Panc1 (cell line): Measurements from ENCODE around the gene NPEPL1.

ENCODE experiments used
- POLR2AphosphoS5 ChIP-seq: IDR thresholded peaks from 2 replicates; pipeline ENCODE4 v1.6.1; 2012; ENCODE audit warnings: mild to moderate bottlenecking, low read depth, low read length, moderate library complexity
- SIN3A ChIP-seq: IDR thresholded peaks from 2 replicates; pipeline ENCODE4 v1.6.1; 2012; ENCODE audit warnings: low read depth, mild to moderate bottlenecking, low read length, moderate library complexity, borderline replicate concordance; ENCODE audit not compliant: insufficient read depth
- TCF7L2 ChIP-seq: IDR thresholded peaks from 2 replicates; pipeline ENCODE4 v1.6.1; 2011; ENCODE audit warnings: mild to moderate bottlenecking, low read depth, low read length, inconsistent platforms
- TF ChIP-seq, protein P1 (sequence below): fragments of 450-650 bp; IDR thresholded peaks from 2 replicates; pipeline ENCODE4 v1.5.1; 2017; ENCODE audit warnings: mild to moderate bottlenecking
- TF ChIP-seq, protein P2 (sequence below), 2 experiments: IDR thresholded peaks; 2 replicates each; pipeline ENCODE4 v1.6.1; 2011 to 2012; ENCODE audit warnings: low read depth in 2 of 2, control low read depth in 1 of 2, low read length in 1 of 2, mild to moderate bottlenecking in 1 of 2, moderate library complexity in 1 of 2; ENCODE audit not compliant: insufficient read depth in 1 of 2

DNA sequence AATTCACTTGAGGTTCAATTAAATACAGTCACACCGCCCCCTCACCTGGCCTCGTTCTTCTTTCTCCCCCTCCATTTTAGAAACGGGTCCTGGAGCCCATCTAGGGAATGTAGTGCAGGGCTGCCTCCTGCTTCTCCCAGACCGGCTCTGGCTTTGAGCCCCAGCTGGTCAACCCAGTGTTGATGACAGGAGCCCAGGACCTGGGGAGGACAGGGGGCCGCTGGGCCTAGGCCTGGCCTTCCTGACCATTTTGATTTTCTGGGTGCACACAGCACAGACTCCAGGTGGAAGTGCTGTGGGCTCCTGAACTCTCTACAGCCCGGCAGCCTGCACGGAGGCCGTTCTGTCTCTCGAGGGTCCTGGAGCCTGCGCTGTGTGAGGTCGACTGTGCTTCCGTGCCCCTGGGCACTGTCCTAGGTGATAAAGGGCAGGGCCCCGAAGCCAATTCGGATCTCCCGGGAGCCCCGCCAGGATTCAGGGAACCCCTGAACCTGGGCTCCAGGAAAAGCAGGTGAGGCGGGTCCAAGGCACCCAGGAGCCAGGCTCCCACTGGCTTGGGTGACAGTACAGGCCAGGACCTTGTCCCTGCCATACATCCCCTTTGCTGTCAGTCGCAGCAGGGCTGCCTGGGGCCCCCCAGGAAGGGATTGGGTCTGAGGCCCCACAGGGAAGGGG is 23.3 kb downstream of the NPEPL1 start:
- TF ChIP-seq SIN3A (no peak), POLR2AphosphoS5 (no peak), TCF7L2 (no peak)
- TF ChIP-seq, protein P1, sequence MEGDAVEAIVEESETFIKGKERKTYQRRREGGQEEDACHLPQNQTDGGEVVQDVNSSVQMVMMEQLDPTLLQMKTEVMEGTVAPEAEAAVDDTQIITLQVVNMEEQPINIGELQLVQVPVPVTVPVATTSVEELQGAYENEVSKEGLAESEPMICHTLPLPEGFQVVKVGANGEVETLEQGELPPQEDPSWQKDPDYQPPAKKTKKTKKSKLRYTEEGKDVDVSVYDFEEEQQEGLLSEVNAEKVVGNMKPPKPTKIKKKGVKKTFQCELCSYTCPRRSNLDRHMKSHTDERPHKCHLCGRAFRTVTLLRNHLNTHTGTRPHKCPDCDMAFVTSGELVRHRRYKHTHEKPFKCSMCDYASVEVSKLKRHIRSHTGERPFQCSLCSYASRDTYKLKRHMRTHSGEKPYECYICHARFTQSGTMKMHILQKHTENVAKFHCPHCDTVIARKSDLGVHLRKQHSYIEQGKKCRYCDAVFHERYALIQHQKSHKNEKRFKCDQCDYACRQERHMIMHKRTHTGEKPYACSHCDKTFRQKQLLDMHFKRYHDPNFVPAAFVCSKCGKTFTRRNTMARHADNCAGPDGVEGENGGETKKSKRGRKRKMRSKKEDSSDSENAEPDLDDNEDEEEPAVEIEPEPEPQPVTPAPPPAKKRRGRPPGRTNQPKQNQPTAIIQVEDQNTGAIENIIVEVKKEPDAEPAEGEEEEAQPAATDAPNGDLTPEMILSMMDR, result no peak
- TF ChIP-seq, protein P2, sequence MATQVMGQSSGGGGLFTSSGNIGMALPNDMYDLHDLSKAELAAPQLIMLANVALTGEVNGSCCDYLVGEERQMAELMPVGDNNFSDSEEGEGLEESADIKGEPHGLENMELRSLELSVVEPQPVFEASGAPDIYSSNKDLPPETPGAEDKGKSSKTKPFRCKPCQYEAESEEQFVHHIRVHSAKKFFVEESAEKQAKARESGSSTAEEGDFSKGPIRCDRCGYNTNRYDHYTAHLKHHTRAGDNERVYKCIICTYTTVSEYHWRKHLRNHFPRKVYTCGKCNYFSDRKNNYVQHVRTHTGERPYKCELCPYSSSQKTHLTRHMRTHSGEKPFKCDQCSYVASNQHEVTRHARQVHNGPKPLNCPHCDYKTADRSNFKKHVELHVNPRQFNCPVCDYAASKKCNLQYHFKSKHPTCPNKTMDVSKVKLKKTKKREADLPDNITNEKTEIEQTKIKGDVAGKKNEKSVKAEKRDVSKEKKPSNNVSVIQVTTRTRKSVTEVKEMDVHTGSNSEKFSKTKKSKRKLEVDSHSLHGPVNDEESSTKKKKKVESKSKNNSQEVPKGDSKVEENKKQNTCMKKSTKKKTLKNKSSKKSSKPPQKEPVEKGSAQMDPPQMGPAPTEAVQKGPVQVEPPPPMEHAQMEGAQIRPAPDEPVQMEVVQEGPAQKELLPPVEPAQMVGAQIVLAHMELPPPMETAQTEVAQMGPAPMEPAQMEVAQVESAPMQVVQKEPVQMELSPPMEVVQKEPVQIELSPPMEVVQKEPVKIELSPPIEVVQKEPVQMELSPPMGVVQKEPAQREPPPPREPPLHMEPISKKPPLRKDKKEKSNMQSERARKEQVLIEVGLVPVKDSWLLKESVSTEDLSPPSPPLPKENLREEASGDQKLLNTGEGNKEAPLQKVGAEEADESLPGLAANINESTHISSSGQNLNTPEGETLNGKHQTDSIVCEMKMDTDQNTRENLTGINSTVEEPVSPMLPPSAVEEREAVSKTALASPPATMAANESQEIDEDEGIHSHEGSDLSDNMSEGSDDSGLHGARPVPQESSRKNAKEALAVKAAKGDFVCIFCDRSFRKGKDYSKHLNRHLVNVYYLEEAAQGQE (IDR thresholded peaks at IDR 0.05; ENCODE audit: insufficient read depth in 1 of 2, low read depth in 2 of 2, low read length in 1 of 2), result no peak
